B cell (primary cell): ENCODE measurements around the gene ABCD4. TPM values are rescaled to one million over a fixed set of nuclear protein-coding genes. Genes with fewer than 3 reads are reported as not detected.

Experiments
- ATAC-seq: fragments of 200-7000 bp; cut with Tn5 transposase; one replicate; pipeline ENCODE4 v1.10.0; 2021; ENCODE audit warnings: low read depth, mild to moderate bottlenecking, moderate number of reproducible peaks, moderate library complexity
- CTCF ChIA-PET: fragments of 350-600 bp; sonication (Branson Sonifier 250); formaldehyde crosslinking; loops from one replicate; lab custom pipeline; 2021; ENCODE audit warnings: antibody characterized with exemption, inconsistent platforms; lab: Charles Lee
- POLR2A ChIA-PET: fragments of 350-600 bp; sonication (Branson Sonifier 250); formaldehyde crosslinking; loops from one replicate; lab custom pipeline; 2021; ENCODE audit warnings: antibody characterized with exemption; lab: Charles Lee
- DNase-seq: peaks from one replicate; pipeline ENCODE4 v3.0.0; 2013
- H2AFZ ChIP-seq: 2 replicates; pipeline ENCODE4 v1.6.1; 2012; ENCODE audit warnings: mild to moderate bottlenecking, low read depth, low read length; ENCODE audit not compliant: insufficient read depth, poor library complexity, severe bottlenecking
- H3K27ac ChIP-seq, 2 donors: 1 replicate in 1 of 2; 2 replicates in 1 of 2; pipeline ENCODE4 v1.5.1; 2012 to 2013; ENCODE audit warnings: low read length in 2 of 2, mild to moderate bottlenecking in 2 of 2, moderate library complexity in 1 of 2
- H3K27me3 ChIP-seq, 4 experiments: fragments of 200-600 bp in 1 of 4; sonication (generic) in 1 of 4; replicated peaks in 1 of 4; 1 replicate in 2 of 4; 2 replicates in 2 of 4; pipeline versions ENCODE4 v1.6.1 to v1.7.0; 2013 to 2016; ENCODE audit warnings: low read length in 3 of 4, mild to moderate bottlenecking in 2 of 4, mixed read lengths in 1 of 4, moderate library complexity in 1 of 4; ENCODE audit not compliant: insufficient read depth in 4 of 4, control insufficient read depth in 3 of 4; ENCODE audit errors: control extremely low read depth in 1 of 4
- H3K36me3 ChIP-seq, 2 experiments: replicated peaks in 1 of 2; 1 replicate in 1 of 2; 2 replicates in 1 of 2; pipeline versions ENCODE4 v1.6.1 to v1.7.1; 2013; ENCODE audit warnings: low read length in 1 of 2; ENCODE audit not compliant: insufficient read depth in 2 of 2, control insufficient read depth in 1 of 2; ENCODE audit errors: control extremely low read depth in 1 of 2, extremely low read depth in 1 of 2
- H3K4me1 ChIP-seq, 2 donors: fragments of 200-600 bp in 1 of 2; sonication (generic) in 1 of 2; 1 replicate in 1 of 2; 2 replicates in 1 of 2; pipeline versions ENCODE4 v1.5.1 to v1.6.1; 2013 to 2017; ENCODE audit warnings: low read length in 2 of 2; ENCODE audit not compliant: control insufficient read depth in 2 of 2, insufficient read depth in 2 of 2
- H3K4me2 ChIP-seq: replicated peaks from 2 replicates; pipeline ENCODE3; 2012; ENCODE audit warnings: mild to moderate bottlenecking, low read depth, low read length; ENCODE audit not compliant: poor library complexity, severe bottlenecking
- H3K4me3 ChIP-seq, 5 experiments: fragments of 200-600 bp in 1 of 5; sonication (generic) in 1 of 5; 1 replicate in 3 of 5; 2 replicates in 2 of 5; pipeline versions ENCODE4 v1.5.1 to v1.7.0; 2011 to 2016; ENCODE audit warnings: low read length in 4 of 5, mild to moderate bottlenecking in 4 of 5, low read depth in 2 of 5, control low read depth in 1 of 5, moderate library complexity in 1 of 5; ENCODE audit not compliant: insufficient read depth in 1 of 5; ENCODE audit errors: control extremely low read depth in 1 of 5, extremely low read depth in 1 of 5
- H3K79me2 ChIP-seq: fragments of 200-600 bp; sonication (generic); one replicate; pipeline ENCODE4 v1.6.0; 2016; ENCODE audit warnings: low read length; ENCODE audit not compliant: control insufficient read depth, insufficient read depth
- H3K9ac ChIP-seq: fragments of 200-600 bp; sonication (generic); 2 replicates; pipeline ENCODE4 v1.6.1; 2017; ENCODE audit warnings: mild to moderate bottlenecking, low read length, moderate library complexity
- H3K9me3 ChIP-seq, 3 donors: one replicate each; pipeline versions ENCODE4 v1.6.1 to v1.7.1; 2013; ENCODE audit warnings: low read length in 2 of 3; ENCODE audit not compliant: control insufficient read depth in 2 of 3, insufficient read depth in 1 of 3; ENCODE audit errors: control extremely low read depth in 1 of 3
- H4K20me1 ChIP-seq: 2 replicates; pipeline ENCODE4 v1.6.0; 2012; ENCODE audit warnings: mild to moderate bottlenecking, low read length; ENCODE audit not compliant: insufficient read depth, control insufficient read depth, poor library complexity, severe bottlenecking
- H3K27ac Mint-ChIP-seq: one replicate; pipeline ENCODE4 v1.8.0; 2021; ENCODE audit warnings: mixed read lengths
- H3K27me3 Mint-ChIP-seq: one replicate; pipeline ENCODE4 v1.8.0; 2021; ENCODE audit warnings: mixed read lengths
- H3K4me1 Mint-ChIP-seq: one replicate; pipeline ENCODE4 v1.8.0; 2021; ENCODE audit warnings: mixed read lengths
- H3K4me3 Mint-ChIP-seq: one replicate; pipeline ENCODE4 v1.8.0; 2021; ENCODE audit warnings: mixed read lengths
- H3K9me3 Mint-ChIP-seq: one replicate; pipeline ENCODE4 v1.8.0; 2022; ENCODE audit warnings: mixed read lengths; ENCODE audit not compliant: insufficient read depth
- CTCF ChIP-seq: fragments of 200-600 bp; IDR thresholded peaks from one replicate; pipeline ENCODE4 v1.8.0; 2022; ENCODE audit warnings: antibody characterized with exemption, mild to moderate bottlenecking
- EZH2 ChIP-seq: IDR thresholded peaks from 2 replicates; pipeline ENCODE4 v1.6.1; 2012; ENCODE audit warnings: borderline replicate concordance, low read depth, mild to moderate bottlenecking, moderate library complexity, low read length; ENCODE audit not compliant: insufficient read depth, poor library complexity, severe bottlenecking
- WGBS: methylation state at CpG from one replicate; pipeline ENCODE4 v1.1.5; 2013; ENCODE audit warnings: missing lambda C conversion rate; ENCODE audit not compliant: insufficient coverage; 5-methylcytosine and 5-hydroxymethylcytosine counted together
- intact Hi-C: fragments of 100-400 bp; cut with micrococcal nuclease; formaldehyde crosslinking; loops from one replicate; pipeline ENCODE4 v1.10.0; 2022
- polyA plus RNA-seq: library from polyadenylated mRNA; depleted of rRNA; stranded (reverse); fragments of >200 nt; gene quantifications from 2 replicates; pipeline ENCODE4 v1.2.3, GENCODE V29; 2012
- total RNA-seq, 2 donors: library from RNA; stranded (reverse); fragments of 120-200 nt in 1 of 2; gene quantifications; 1 replicate in 1 of 2; 2 replicates in 1 of 2; pipeline versions ENCODE4 v1.2.3 to v1.2.4, GENCODE V29; 2013 to 2022

ABCD4 gene
- total and polyA plus RNA-seq, 2 donors (not counting 1 experiment from before 2014, with no cell fraction given): 90.0 to 125 TPM

- no peaks in the 10 kb centered on the region for H3K4me1 Mint-ChIP-seq
- H3K9me3 Mint-ChIP-seq: no peaks in the 10 kb centered on the region
- intact Hi-C loops: no loop called here
- H3K27me3 ChIP-seq: peaks cover 0 to 2% (median 0%) of the 10 kb centered on the region in 4 experiments
- no peaks in the 10 kb centered on the region for H3K9me3 ChIP-seq
- H3K4me3 ChIP-seq: no peak overlapping the region
- no peak for DNase-seq
- no peak for ATAC-seq
- CTCF ChIA-PET: no interaction called here
- no peak overlapping the region for H3K4me2 ChIP-seq
- H2AFZ ChIP-seq: no peak overlapping the region
- no peak for TF ChIP-seq CTCF
- TF ChIP-seq EZH2: no peak
- POLR2A ChIA-PET: no interaction called here
- H3K4me1 ChIP-seq: no peaks in the 10 kb centered on the region
- no peaks in the 10 kb centered on the region for H3K79me2 ChIP-seq
- peaks cover 16% of the 10 kb centered on the region for H3K27me3 Mint-ChIP-seq
- H4K20me1 ChIP-seq: no peaks in the 10 kb centered on the region
- no peaks in the 10 kb centered on the region for H3K36me3 ChIP-seq
- no peak overlapping the region for H3K9ac ChIP-seq
- 57% methylated on average over 5 of the region's 10 CpGs for WGBS
- H3K4me3 Mint-ChIP-seq: no peak overlapping the region
- H3K27ac Mint-ChIP-seq: no peak overlapping the region
- H3K27ac ChIP-seq: no peak overlapping the region
Measured at GRCh38 chr14:74326369-74327152, 23.8 kb upstream of the ABCD4 start.

DNA sequence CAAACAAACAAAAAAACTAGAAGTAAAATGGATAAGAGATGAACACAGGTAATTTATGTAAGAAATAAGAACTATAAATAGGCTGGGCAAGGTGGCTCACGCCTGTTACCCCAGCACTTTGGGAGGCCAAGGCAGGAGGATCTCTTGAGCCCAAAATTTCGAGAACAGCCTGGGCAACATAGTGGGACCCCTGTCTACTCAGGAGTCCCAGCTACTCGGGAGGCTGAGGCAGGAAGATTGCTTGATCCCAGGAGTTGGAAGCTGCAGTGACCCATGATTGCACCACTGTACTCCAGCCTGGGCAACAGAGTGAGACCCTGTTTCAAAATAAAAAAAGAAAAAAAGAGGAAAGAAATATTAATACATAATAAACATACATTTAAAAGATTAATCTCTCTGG, 22.7 kb upstream of the ABCD4 start:
- no peak overlapping the region for H3K27ac ChIP-seq
- intact Hi-C loops: no loop called here
- H3K27ac Mint-ChIP-seq: no peak overlapping the region
- no peak overlapping the region for H3K4me3 Mint-ChIP-seq
- H3K4me1 ChIP-seq: no peaks in the 10 kb centered on the region
- H3K4me1 Mint-ChIP-seq: no peaks in the 10 kb centered on the region
- POLR2A ChIA-PET: no interaction called here
- H3K27me3 Mint-ChIP-seq: peaks cover 20% of the 10 kb centered on the region
- H3K4me2 ChIP-seq: no peak overlapping the region
- H4K20me1 ChIP-seq: no peaks in the 10 kb centered on the region
- H3K79me2 ChIP-seq: no peaks in the 10 kb centered on the region
- H3K27me3 ChIP-seq: peaks cover 0 to 2% (median 0%) of the 10 kb centered on the region in 4 experiments
- H3K9me3 ChIP-seq: no peaks in the 10 kb centered on the region
- H2AFZ ChIP-seq: no peak overlapping the region
- DNase-seq (no peak), ATAC-seq (no peak)
- WGBS: 92% methylated on average over 2 of the region's 3 CpGs
- H3K4me3 ChIP-seq: no peak overlapping the region
- H3K36me3 ChIP-seq: no peaks in the 10 kb centered on the region
- no peaks in the 10 kb centered on the region for H3K9me3 Mint-ChIP-seq
- CTCF ChIA-PET: interaction anchor here (0.8 to 0.9 kb wide), 2 partner anchors 143 to 275 kb away, joined by 3 to 4 read pairs; no protein-coding TSS in a partner anchor
- no peak overlapping the region for H3K9ac ChIP-seq
- no peak for TF ChIP-seq EZH2
- TF ChIP-seq CTCF: no peak
